ENCODE measurements around the gene SUGP2. TPM values are rescaled to one million over a fixed set of nuclear protein-coding genes. Genes with fewer than 3 reads are reported as not detected.

The SUGP2 gene
- total RNA-seq (10 to 100 TPM; 61.0 to 93.1 TPM), polyA plus RNA-seq (10 to 100 TPM in 1 of 2 donors, 1 to 10 TPM in 1; 7.4 to 61.3 TPM)
- long read RNA-seq, donor 1, partial matches to known transcripts, result 8 of 36 reads
- long read RNA-seq, donor 1, other reads (novel, unspliced or antisense), result 28 of 36 reads
- long read RNA-seq, donor 2, full-length matches to known transcripts, result 2 of 29 reads
- long read RNA-seq, donor 2, partial matches to known transcripts, result 8 of 29 reads
- long read RNA-seq, donor 2, other reads (novel, unspliced or antisense), result 19 of 29 reads

DNA sequence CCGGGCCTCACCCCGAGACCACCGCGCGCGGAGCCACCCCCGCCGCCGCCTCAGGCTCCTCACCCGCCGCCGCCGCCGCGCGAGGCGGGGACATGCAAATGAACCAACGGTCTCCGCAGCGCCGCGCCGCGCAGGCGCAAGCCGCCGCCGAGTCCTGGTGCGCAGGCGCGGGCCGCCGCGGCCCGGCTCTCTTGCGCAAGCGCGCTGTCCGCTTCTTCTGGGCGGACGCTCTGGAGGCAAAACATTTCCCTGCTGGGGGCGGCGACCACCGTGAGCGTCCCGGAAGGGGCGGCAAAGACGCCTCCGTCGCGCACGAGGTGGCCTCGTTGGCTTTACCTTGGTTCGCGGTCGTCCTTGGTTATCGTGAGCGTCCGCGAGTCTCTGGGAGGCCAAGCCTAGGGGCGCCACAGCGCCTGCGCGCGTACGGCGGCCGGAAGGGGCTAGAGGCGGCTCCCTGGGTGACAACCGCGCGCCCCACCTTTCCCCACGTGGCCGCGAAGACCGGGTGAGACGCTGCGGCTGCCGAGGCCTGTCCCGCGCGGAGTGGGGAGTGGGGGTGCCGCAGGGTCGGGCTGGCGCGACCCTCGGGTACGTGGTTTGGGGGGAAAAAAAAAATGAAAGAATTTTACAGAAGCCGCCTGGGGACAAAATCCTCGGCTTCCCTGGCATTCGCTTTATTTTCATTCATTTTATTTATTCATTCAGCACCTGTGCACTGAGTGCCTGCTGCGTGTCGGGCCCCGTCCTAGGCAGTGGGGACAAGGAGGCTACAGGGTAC, at the start of gene SUGP2, which contains the start of gene ARMC6:
SUGP2 (minus strand) TSS at position 92 of the 778 bp plus-strand sequence. CDS start 2,446 bp downstream, outside the sequence.
ARMC6 (plus strand) TSS at position 178 of the 778 bp plus-strand sequence. CDS start 607 bp downstream, outside the sequence.
- Histone ChIP-seq H3K4me1 (ENCODE audit: control insufficient read depth in 1 of 2, insufficient read depth in 2 of 2, low read length in 2 of 2) (no peaks in the 10 kb centered on the region), H3K27ac (ENCODE audit: low read depth in 1 of 2, low read length in 2 of 2) (peak within 1 kb of the TSS; percentile 46 to 89), H3K27me3 (ENCODE audit: control insufficient read depth in 1 of 2, insufficient read depth in 2 of 2, low read length in 1 of 2) (no peaks in the 10 kb centered on the region), H3K9me3 (ENCODE audit: control insufficient read depth, low read length) (no peaks in the 10 kb centered on the region), H3K4me3 (ENCODE audit: low read length in 2 of 2) (peak within 1 kb of the TSS; percentile 78 to 91), H3K36me3 (ENCODE audit: control insufficient read depth in 1 of 2, insufficient read depth in 2 of 2, low read length in 1 of 2) (no peaks in the 10 kb centered on the region)
- DNase-seq, result peak; percentile 90 to 94
- WGBS, 2 donors, result 0% methylated on average over 79 to 94 of the region's 94 CpGs
- peak; percentile 94 for ATAC-seq (ENCODE audit: low FRiP score)
- intact Hi-C loops (cut with DNase I), result loop anchor here in 1 of 2 donors (5.0 kb wide), 1 partner anchor 104 kb away; the partner anchor contains the start of gene TMEM161A

DNA sequence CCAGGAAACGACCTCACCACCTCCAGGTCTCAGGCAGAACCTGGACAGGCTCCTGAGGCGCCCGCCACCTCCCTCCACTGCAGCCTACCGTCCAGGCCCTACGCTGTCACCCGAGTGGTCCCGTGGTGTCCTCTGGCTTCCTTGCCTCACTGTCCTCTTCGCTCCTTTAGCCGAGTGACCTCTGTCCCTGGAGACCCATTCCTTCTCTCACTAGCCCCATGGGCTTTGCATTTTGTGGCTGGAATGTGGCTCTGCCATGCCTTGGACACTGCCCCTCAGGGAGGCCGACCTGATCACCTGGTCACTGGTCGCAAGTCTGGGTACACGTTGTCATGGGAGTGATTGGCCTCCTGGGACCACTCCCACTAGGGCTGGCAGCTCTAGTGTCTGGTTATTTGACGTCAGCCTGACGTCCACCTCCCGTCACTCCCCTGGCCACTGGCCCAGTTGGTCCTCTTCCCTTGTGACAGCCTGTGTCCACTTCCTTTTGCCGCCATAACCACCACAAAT, 48.4 kb upstream of the SUGP2 start:
- no peak overlapping the region for H3K27ac ChIP-seq (ENCODE audit: low read depth in 1 of 2, low read length in 2 of 2)

DNA sequence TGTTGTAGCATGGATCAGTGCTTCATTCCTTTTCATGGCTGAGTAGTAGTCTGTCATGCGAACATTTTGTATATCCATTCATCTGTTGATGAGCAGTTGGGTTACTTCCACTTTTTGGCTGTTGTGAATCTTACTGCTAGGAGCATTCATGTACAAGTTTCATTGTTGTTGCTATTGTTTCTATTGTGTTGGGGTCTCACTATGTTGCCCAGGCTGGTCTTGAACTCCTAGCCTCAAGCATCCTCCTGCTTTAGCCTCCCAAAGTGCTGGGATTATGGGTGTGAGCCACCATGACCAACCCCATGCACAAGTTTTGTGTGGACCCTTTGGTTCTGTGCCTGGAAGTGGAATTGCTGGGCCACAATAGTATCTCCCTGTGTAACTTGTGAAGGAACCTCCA, 46.3 kb upstream of the SUGP2 start:
- Histone ChIP-seq H3K27me3 (ENCODE audit: control insufficient read depth in 1 of 2, insufficient read depth in 2 of 2, low read length in 1 of 2) (no peaks in the 10 kb centered on the region), H3K36me3 (ENCODE audit: control insufficient read depth in 1 of 2, insufficient read depth in 2 of 2, low read length in 1 of 2) (no peaks in the 10 kb centered on the region), H3K9me3 (ENCODE audit: control insufficient read depth, low read length) (no peaks in the 10 kb centered on the region), H3K4me3 (ENCODE audit: low read length in 2 of 2) (no peak overlapping the region), H3K27ac (ENCODE audit: low read depth in 1 of 2, low read length in 2 of 2) (no peak overlapping the region), H3K4me1 (ENCODE audit: control insufficient read depth in 1 of 2, insufficient read depth in 2 of 2, low read length in 2 of 2) (no peaks in the 10 kb centered on the region)
- DNase-seq (no peak), ATAC-seq (ENCODE audit: low FRiP score) (no peak)
- 98 to 100% methylated on average over 1 of the region's 1 CpG for WGBS, 2 donors
- intact Hi-C loops (cut with DNase I), result no loop called here

More for the DNA sequence above, 48.4 kb upstream of the SUGP2 start:
- Histone ChIP-seq H3K36me3 (ENCODE audit: control insufficient read depth in 1 of 2, insufficient read depth in 2 of 2, low read length in 1 of 2) (no peaks in the 10 kb centered on the region), H3K4me3 (ENCODE audit: low read length in 2 of 2) (no peak overlapping the region), H3K4me1 (ENCODE audit: control insufficient read depth in 1 of 2, insufficient read depth in 2 of 2, low read length in 2 of 2) (no peaks in the 10 kb centered on the region), H3K27me3 (ENCODE audit: control insufficient read depth in 1 of 2, insufficient read depth in 2 of 2, low read length in 1 of 2) (no peaks in the 10 kb centered on the region), H3K9me3 (ENCODE audit: control insufficient read depth, low read length) (no peaks in the 10 kb centered on the region)
- 67 to 72% methylated on average over 16 of the region's 16 CpGs for WGBS, 2 donors
- no peak for DNase-seq
- intact Hi-C loops (cut with DNase I), result no loop called here
- ATAC-seq (ENCODE audit: low FRiP score), result no peak

DNA sequence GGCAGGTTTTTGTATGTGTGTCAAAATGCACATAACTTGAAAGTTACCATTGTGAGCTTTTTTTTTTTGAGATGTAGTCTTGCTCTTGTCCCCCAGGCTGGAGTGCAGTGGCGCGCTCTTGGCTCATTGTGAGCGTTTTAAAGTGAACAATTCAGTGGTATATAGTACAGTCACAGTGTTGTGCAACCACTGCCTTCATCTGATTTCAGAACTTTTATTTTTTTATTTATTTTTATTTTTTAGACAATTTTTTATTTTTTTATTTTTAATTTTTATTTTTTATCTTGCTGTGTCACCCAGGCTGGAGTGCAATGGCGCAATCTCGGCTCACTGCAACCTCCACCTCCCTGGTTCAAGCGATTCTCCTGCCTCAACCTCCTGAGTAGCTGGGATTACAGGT, 45.5 kb upstream of the SUGP2 start:
- ATAC-seq (ENCODE audit: low FRiP score), result no peak
- no peak for DNase-seq
- Histone ChIP-seq H3K4me3 (ENCODE audit: low read length in 2 of 2) (no peak overlapping the region), H3K4me1 (ENCODE audit: control insufficient read depth in 1 of 2, insufficient read depth in 2 of 2, low read length in 2 of 2) (no peaks in the 10 kb centered on the region), H3K9me3 (ENCODE audit: control insufficient read depth, low read length) (no peaks in the 10 kb centered on the region), H3K27ac (ENCODE audit: low read depth in 1 of 2, low read length in 2 of 2) (no peak overlapping the region), H3K27me3 (ENCODE audit: control insufficient read depth in 1 of 2, insufficient read depth in 2 of 2, low read length in 1 of 2) (no peaks in the 10 kb centered on the region), H3K36me3 (ENCODE audit: control insufficient read depth in 1 of 2, insufficient read depth in 2 of 2, low read length in 1 of 2) (no peaks in the 10 kb centered on the region)
- WGBS, 2 donors, result 97% methylated on average over 6 of the region's 6 CpGs
- intact Hi-C loops (cut with DNase I), result no loop called here

DNA sequence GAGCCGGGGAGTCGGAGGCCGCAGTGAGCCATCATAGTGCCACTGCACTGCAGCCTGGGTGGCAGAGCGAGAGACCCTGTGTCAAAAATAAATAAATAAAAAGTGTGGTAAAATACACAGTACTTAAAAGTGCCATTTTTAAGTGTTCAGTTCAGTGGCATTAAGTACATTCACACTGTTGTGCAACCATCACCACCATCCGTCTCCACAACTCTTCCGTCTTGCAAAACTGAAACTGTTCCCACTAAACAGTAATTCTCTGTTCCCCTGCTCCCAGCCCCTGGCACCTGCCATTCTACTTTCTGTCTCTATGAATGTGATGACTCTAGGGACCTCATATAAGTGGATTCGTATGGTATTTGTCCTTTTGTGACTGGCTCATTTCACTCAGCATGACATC, 43.8 kb upstream of the SUGP2 start:
- DNase-seq (no peak), ATAC-seq (ENCODE audit: low FRiP score) (no peak)
- Histone ChIP-seq H3K27me3 (ENCODE audit: control insufficient read depth in 1 of 2, insufficient read depth in 2 of 2, low read length in 1 of 2) (no peaks in the 10 kb centered on the region), H3K9me3 (ENCODE audit: control insufficient read depth, low read length) (no peaks in the 10 kb centered on the region), H3K36me3 (ENCODE audit: control insufficient read depth in 1 of 2, insufficient read depth in 2 of 2, low read length in 1 of 2) (no peaks in the 10 kb centered on the region), H3K4me1 (ENCODE audit: control insufficient read depth in 1 of 2, insufficient read depth in 2 of 2, low read length in 2 of 2) (no peaks in the 10 kb centered on the region), H3K4me3 (ENCODE audit: low read length in 2 of 2) (no peak overlapping the region), H3K27ac (ENCODE audit: low read depth in 1 of 2, low read length in 2 of 2) (no peak overlapping the region)
- 97 to 98% methylated on average over 7 of the region's 7 CpGs for WGBS, 2 donors
- intact Hi-C loops (cut with DNase I), result no loop called here

DNA sequence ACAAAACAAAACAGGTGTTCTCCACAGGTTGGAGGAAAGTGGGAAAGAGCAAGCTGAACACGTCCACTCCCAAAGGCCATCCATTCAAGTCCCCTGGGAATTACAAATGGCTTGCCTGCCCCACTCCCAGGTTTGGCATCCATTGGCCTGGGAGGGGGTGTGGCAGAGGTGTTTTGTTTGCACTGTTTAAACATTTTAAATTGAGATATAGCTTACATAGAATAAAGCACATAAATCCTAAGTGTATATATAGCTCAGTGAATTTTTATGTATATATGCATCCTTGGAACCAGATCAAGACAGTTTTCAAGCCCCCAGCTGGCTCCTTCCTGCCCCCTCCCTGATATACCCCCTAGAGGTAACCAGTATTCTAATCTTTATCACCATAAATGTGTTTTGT, 43.2 kb upstream of the SUGP2 start:
- ATAC-seq (ENCODE audit: low FRiP score) (no peak), DNase-seq (no peak)
- Histone ChIP-seq H3K4me3 (ENCODE audit: low read length in 2 of 2) (no peak overlapping the region), H3K27ac (ENCODE audit: low read depth in 1 of 2, low read length in 2 of 2) (no peak overlapping the region), H3K27me3 (ENCODE audit: control insufficient read depth in 1 of 2, insufficient read depth in 2 of 2, low read length in 1 of 2) (no peaks in the 10 kb centered on the region), H3K36me3 (ENCODE audit: control insufficient read depth in 1 of 2, insufficient read depth in 2 of 2, low read length in 1 of 2) (no peaks in the 10 kb centered on the region), H3K4me1 (ENCODE audit: control insufficient read depth in 1 of 2, insufficient read depth in 2 of 2, low read length in 2 of 2) (no peaks in the 10 kb centered on the region), H3K9me3 (ENCODE audit: control insufficient read depth, low read length) (no peaks in the 10 kb centered on the region)
- intact Hi-C loops (cut with DNase I), result no loop called here
- 72 to 73% methylated on average over 1 of the region's 1 CpG for WGBS, 2 donors

DNA sequence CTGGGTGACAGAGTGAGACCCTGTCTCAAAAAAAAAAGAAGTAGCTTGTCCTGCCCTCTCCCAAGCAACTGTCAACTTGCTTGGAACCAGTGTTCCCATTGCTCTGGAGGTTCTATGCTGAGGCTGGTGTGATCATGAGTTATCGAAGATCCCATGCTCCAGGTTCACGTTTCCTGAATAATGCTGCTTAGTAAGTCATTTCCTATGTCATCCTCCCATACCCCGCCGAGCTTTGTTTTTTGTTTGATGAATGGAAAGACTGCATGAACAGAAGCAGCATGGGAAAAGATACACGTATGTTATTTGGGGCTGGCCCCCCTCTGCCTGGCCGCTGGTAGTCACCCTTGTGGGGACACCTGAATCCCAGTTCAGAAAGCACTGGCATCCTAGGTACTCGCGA, 41.8 kb upstream of the SUGP2 start:
- DNase-seq, result no peak
- no peak overlapping the region for H3K27ac ChIP-seq (ENCODE audit: low read depth in 1 of 2, low read length in 2 of 2)
- H3K4me1 ChIP-seq (ENCODE audit: control insufficient read depth in 1 of 2, insufficient read depth in 2 of 2, low read length in 2 of 2), result no peaks in the 10 kb centered on the region
- H3K4me3 ChIP-seq (ENCODE audit: low read length in 2 of 2), result no peak overlapping the region
- 92% methylated on average over 8 of the region's 8 CpGs for WGBS, 2 donors
- no peaks in the 10 kb centered on the region for H3K27me3 ChIP-seq (ENCODE audit: control insufficient read depth in 1 of 2, insufficient read depth in 2 of 2, low read length in 1 of 2)
- no peaks in the 10 kb centered on the region for H3K36me3 ChIP-seq (ENCODE audit: control insufficient read depth in 1 of 2, insufficient read depth in 2 of 2, low read length in 1 of 2)
- no peak for ATAC-seq (ENCODE audit: low FRiP score)
- intact Hi-C loops (cut with DNase I), result no loop called here
- H3K9me3 ChIP-seq (ENCODE audit: control insufficient read depth, low read length), result no peaks in the 10 kb centered on the region

DNA sequence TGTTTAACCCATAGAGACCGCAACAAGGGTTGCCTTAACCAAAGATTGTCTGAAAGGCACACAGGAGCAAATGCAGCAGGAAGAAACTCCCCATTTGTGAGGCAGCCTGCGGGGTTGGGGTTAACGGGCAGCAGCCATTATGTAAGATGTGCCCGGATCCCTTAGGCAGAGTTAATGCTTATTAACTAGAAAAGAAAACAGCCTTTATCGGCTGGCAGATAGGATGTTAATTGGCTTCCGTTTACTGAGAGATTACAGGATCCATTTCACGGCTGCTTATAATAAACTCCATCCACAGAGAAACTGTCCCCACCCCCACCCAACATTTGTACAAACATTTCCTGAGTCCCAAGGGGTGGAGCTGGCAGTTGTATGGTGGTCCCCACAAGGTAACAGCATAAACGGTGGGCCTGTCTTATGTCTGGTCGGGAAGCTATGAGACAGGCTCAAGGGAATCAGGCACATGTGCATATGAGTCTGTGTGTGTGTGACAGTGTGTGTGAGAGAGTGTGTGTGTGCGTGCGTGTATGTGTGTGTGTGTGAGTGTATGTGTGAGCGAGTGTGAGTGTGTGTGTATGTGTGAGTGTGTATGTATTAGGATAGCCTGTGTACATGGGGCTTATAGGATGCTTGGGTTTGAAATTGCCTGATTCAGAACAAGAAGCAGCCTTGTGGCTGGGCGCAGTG, 41.0 kb upstream of the SUGP2 start:
- Histone ChIP-seq H3K4me3 (ENCODE audit: low read length in 2 of 2) (no peak overlapping the region), H3K9me3 (ENCODE audit: control insufficient read depth, low read length) (no peaks in the 10 kb centered on the region), H3K36me3 (ENCODE audit: control insufficient read depth in 1 of 2, insufficient read depth in 2 of 2, low read length in 1 of 2) (no peaks in the 10 kb centered on the region), H3K4me1 (ENCODE audit: control insufficient read depth in 1 of 2, insufficient read depth in 2 of 2, low read length in 2 of 2) (no peaks in the 10 kb centered on the region), H3K27ac (ENCODE audit: low read depth in 1 of 2, low read length in 2 of 2) (no peak overlapping the region), H3K27me3 (ENCODE audit: control insufficient read depth in 1 of 2, insufficient read depth in 2 of 2, low read length in 1 of 2) (no peaks in the 10 kb centered on the region)
- intact Hi-C loops (cut with DNase I), result no loop called here
- DNase-seq (no peak), ATAC-seq (ENCODE audit: low FRiP score) (no peak)
- 82% methylated on average over 13 of the region's 13 CpGs for WGBS, 2 donors
